HG02885 (cell line): ENCODE data around the gene CAMTA1.

Experiments used
- ATAC-seq: cut with Tn5 transposase; IDR thresholded peaks from one replicate; pipeline ENCODE4 v1.9.1; 2021; ENCODE audit warnings: mild to moderate bottlenecking; ENCODE audit not compliant: unreplicated experiment, poor library complexity

Gene CAMTA1

DNA sequence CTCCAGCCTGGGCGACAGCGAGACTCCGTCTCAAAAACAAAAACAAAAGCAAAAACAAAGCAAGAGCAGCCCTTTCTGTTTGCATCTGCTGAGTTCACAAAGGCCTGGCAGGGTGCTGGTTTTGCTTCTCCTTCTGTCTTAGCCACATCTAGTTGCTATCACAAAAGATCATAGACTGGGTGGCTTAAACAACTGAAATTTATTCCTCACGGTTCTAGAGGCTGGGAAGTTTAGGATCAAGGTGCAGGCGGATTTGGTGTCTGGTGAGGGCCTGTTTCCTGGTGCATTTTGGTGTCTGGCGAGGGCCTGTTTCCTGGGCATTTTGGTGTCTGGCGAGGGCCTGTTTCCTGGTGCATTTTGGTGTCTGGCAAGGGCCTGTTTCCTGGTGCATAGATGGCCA, 471.3 kb downstream of the CAMTA1 start:
- no peak for ATAC-seq

DNA sequence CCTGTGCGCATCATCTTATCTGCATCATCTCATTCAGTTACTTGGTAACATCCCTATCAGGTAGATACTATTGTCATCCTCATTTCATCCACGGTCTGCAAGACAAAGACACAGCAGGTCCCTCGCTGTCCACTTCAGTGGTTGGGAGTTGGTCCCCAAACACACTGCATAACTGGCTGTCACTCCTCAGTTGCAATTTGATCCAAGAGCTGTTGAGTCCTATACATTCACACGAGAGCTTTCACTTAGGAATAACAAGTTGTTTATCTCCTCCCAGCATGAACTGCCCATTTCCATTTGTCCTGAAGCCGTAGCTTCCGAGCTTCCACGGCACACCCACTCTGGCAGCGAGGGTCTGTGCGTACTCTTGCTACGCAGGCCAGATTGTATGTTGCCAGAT, 472.0 kb downstream of the CAMTA1 start:
- no peak for ATAC-seq

GRCh38 chr1:7258589-7259135, 473.4 kb downstream of the CAMTA1 start:
- no peak for ATAC-seq

DNA sequence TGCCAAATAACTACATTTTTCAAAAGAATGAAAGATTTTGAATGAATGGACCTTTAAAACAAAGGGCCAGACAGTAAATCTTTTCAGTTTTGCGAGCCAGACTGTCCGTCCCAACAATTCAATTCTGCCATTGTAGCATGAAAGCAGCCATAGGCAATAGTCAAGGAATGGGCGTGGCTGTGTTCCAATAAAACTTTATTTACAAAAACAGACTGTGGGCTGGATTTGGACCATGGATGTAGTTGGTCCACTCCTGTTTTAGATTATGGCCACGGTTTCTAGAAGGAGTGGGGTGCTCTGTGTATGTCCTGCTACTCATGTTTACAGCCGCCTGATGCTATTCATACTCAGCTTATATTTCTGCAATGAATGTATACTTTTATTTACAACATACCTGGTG, 474.7 kb downstream of the CAMTA1 start:
- ATAC-seq, result no peak

GRCh38 chr1:7261490-7261889, 476.2 kb downstream of the CAMTA1 start:
- ATAC-seq, result no peak

DNA sequence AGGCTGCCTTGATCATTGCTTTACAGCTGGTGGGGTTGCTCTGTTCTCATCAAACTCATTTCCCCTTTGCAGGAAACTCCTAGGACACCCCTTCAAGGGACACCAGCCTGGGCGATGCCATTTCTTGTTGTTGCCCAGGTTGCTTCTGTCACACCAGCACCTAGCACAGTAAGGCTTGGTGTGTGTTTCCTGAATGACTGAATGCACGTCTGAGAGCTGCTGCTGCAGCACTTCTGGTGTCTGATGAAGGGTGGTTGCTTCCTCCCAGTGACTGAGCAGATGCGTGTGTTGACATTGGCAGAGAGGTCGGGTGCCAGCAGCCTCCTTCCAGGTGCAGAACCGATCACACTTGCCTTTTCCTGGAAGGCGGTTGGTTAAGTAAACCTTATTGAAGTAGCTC, 477.4 kb downstream of the CAMTA1 start:
- ATAC-seq, result no peak

DNA sequence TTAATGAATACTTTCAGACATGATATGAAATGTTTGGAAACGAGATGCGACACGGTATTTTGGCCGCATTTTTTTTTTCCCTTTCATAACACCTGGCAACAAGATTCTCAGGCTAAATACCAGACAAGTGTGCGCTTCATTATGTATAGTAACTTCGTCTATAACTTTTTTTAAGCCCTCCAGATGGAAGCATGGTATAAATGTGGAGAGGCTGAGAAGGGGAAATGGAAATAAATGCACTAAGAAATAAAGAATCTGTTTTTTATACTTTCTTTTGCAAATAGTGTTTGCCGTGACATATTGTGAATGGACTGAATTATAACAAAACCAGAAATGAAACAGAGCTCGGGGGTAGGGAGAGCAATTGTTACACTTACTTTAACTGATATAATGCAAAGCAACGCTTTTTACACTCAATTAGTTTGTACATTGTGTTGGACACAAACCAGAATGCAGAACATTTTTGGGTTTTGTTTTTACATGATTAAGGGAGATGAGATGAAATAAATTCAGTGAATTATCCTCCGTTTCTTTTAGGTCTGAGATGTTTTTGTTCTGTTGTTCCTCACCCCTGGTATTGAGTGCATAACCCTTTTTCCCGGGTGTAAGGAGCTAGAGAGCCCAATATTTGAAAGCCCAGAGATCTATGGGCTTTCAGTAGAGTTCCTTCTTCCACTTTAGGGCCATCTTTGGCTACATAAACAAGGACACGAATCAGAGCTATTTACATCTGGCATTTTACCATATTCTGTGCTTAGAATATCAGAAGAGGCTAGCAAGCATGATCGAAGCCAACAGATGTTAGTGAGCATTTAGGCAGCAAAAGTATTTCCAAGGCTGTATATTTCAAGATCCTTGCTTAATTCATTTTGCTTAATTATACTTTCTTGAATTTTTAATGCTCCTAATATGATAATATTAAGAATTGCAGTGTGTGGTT, 478.0 kb downstream of the CAMTA1 start:
- no peak for ATAC-seq

- no peak for ATAC-seq
Measured at GRCh38 chr1:7264101-7264500, 478.8 kb downstream of the CAMTA1 start.

DNA sequence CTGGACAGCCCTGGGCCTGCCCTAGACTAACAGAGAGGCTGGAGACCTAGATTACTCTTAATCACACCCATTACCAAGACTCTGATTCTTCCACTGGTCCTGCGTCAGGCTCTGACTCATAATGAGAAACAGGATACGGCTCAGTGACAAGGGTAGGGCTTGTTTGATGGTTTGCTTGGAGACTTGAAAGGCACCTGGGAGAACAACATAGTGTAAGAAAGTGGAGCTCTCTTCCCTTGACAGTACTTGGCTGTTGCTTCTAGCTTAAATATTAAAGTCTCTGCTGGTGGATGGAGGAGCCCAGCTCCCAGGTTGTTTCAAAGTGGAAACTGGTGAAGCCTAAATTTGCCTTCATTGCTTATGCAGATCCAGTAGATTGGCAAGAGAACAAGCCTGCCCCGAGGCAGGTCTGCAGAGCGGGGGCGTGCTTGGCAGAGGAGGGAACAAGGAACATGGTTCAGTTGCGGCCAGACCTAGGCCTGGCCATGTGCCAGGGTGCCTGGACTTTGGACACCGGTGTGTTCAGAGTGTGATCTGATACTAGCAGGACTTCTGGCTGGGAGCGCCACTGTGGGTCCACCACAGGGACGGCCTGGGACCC, 480.6 kb downstream of the CAMTA1 start:
- ATAC-seq, result no peak

- no peak for ATAC-seq
Measured at GRCh38 chr1:7266561-7266960, 481.3 kb downstream of the CAMTA1 start.

GRCh38 chr1:7267493-7267892, 482.2 kb downstream of the CAMTA1 start:
- ATAC-seq, result no peak

DNA sequence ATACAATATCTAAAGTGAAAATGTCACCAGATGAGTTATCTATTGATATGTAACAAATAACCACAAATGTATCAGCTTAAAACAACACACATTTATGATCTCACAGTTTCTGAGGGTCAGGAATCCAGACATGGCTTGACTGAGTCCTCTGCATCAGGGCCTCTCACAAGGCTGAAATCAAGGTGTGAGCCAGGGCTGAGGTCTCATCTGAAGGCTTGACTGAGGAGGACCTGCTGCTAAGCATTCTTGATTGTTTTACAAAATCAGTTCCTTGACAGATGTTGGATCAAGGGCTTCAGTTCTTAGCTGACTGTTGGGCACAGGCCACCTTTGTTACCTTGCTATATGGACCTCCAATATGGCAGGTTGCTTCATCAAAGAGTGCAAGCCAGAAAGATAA, 483.7 kb downstream of the CAMTA1 start:
- no peak for ATAC-seq

- ATAC-seq, result no peak
Measured at GRCh38 chr1:7269525-7269924, 484.3 kb downstream of the CAMTA1 start.

GRCh38 chr1:7274256-7274655, 489.0 kb downstream of the CAMTA1 start:
- ATAC-seq, result no peak

DNA sequence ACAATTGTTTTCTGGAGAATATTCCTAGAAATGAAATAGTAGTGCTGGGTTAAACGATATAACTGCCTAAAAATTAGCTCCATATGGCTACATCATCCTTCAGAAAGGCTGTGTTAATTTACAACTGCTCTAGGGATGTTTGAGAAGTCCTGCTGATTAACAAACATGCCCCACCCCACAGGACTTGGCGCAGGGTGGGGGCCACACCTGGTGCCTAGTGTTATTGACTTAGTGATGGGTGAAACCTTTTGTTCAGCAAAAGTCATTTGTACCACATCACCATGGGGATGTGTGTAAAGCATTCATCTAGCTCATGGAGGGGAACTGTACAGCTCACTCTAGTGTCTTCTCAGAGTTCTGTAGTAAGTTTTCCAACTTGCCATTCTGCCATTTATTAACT, 492.8 kb downstream of the CAMTA1 start:
- ATAC-seq, result no peak

DNA sequence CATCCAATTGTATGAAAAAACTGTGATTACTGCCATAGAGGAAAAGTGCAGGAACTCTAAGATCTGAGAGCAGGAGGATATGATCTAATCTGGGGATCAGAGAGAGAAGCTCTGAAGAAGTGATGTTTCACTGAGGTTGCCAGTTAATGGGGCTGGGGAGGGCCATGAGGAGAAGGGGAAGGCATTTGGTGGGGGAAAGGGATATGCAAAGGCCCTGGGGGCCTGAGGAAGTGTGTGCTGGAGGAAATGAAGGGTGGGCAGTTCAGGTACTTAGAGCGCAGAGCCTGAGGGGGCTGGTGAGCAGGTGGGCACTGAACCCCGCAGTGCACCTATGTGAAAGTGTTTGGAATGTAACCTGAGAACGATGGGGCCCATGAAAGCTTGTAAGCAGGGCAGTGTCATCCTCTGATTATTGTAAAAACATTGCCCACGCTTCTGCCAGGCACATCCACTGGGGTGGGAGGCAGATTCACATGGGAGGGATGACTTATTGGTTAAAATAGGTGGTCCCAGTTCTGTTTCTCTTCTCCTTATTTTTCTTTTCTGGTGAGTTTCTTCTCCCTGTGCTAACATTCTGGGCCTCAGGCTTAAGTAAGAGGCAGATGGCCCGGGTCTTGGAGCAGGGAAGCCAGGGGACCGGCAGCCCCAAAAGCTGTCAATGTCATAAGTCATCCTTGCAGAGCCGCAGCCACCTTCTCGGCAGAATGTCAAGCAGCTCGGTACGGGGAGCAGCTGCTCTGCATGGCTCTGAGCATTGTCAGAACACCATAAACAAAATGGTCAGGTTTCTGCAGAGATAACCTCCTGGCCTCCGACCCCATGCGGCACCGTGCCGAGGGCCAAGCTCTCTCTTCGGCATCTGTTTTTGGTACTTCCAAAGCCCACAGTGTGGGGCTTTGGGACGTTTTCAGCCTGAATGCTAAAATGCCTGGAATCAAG, 493.8 kb downstream of the CAMTA1 start:
- ATAC-seq, result no peak

DNA sequence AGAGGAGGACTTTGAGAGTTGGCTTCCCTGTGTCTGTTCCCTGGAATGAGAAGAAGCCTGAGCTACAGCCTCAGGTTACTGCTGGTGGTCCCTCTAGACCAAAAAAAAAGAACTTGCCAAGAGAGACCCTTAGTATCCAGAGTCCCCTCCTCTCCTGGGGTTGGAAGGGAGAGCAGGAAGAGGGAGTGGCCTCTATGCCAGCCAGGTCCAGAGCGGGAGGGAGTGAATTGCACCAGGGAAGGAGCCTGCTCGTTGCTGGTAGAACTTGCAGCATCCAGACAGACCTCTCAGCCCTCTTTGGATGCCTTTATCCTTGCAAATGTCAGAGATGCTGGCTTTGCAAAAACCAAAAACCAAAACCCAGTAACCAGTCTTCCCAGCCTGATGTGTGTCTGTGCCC, 494.5 kb downstream of the CAMTA1 start:
- no peak for ATAC-seq

GRCh38 chr1:7280347-7280960, 495.2 kb downstream of the CAMTA1 start:
- no peak for ATAC-seq

GRCh38 chr1:7281821-7282220, 496.6 kb downstream of the CAMTA1 start:
- no peak for ATAC-seq

DNA sequence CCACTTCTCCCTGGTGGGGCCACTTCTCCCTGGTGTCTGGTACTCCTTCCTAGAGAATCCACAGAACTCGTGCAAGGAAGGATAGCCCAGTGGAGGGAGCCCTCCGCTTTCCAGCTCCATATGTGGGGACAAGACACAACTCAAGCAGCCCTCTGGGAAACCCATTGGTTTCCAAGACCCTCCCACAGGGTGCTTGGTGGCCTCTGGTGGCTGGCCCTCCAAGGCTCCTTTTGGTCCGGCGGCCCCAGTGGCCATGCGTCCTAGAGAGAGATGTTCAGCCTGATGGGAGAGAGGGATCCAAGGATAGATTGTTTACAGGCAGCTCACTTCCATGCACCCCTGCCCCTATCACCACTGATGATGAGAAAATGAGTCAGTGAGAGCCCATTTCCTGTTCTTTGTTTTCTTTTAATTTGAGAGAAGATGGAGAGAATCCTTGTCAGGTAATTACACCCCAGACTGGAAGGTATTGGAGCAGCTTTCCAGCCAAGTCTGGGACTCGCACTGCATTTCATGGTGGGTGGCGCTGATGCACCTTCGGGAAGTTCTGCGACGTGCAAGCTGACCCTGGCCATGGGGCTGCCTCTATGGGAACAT, 499.7 kb downstream of the CAMTA1 start:
- no peak for ATAC-seq
